Osteoblast (primary cell): ENCODE measurements around the gene POLR1E. TPM values are rescaled to one million over a fixed set of nuclear protein-coding genes. Genes with fewer than 3 reads are reported as not detected.

ENCODE experiments used
- DNase-seq: peaks from one replicate; pipeline ENCODE4 v3.0.0; 2011; ENCODE audit warnings: low spot score, mixed read lengths; ENCODE audit not compliant: insufficient read length; ENCODE audit errors: missing footprints
- H2AFZ ChIP-seq: 2 replicates; pipeline ENCODE4 v1.6.0; 2011; ENCODE audit warnings: mild to moderate bottlenecking, low read length
- H3K27ac ChIP-seq: 2 replicates; pipeline ENCODE4 v1.5.1; 2011; ENCODE audit warnings: mild to moderate bottlenecking, low read depth, low read length, moderate library complexity
- H3K27me3 ChIP-seq: 2 replicates; pipeline ENCODE4 v1.6.0; 2012; ENCODE audit warnings: mild to moderate bottlenecking, control low read depth, inconsistent platforms, low read length, moderate library complexity; ENCODE audit not compliant: insufficient read depth
- H3K36me3 ChIP-seq: 2 replicates; pipeline ENCODE4 v1.5.1; 2011; ENCODE audit warnings: mild to moderate bottlenecking, low read length, control low read depth, moderate library complexity; ENCODE audit not compliant: insufficient read depth
- H3K4me1 ChIP-seq: 2 replicates; pipeline ENCODE4 v1.5.1; 2011; ENCODE audit warnings: mild to moderate bottlenecking, low read length, control low read depth, moderate library complexity; ENCODE audit not compliant: insufficient read depth
- H3K4me2 ChIP-seq: 2 replicates; pipeline ENCODE4 v1.6.0; 2011; ENCODE audit warnings: mild to moderate bottlenecking, low read length; ENCODE audit not compliant: insufficient read depth
- H3K4me3 ChIP-seq: fragments of 200-600 bp; sonication (generic); 3 replicates; pipeline ENCODE4 v1.5.1; 2012; ENCODE audit warnings: mild to moderate bottlenecking, low read length, inconsistent platforms; ENCODE audit not compliant: insufficient read depth
- H3K79me2 ChIP-seq: 2 replicates; pipeline ENCODE4 v1.6.0; 2012; ENCODE audit warnings: mild to moderate bottlenecking, low read length, control low read depth, inconsistent platforms; ENCODE audit not compliant: insufficient read depth
- H3K9me3 ChIP-seq: 2 replicates; pipeline ENCODE4 v1.5.1; 2011; ENCODE audit warnings: low read depth, low read length, control low read depth
- H4K20me1 ChIP-seq: 2 replicates; pipeline ENCODE4 v1.6.0; 2012; ENCODE audit warnings: mild to moderate bottlenecking, low read length, control low read depth; ENCODE audit not compliant: insufficient read depth
- total RNA-seq: library from RNA; depleted of rRNA; stranded (reverse); fragments of >200 nt; gene quantifications from 2 replicates; pipeline ENCODE4 v1.2.3, GENCODE V29; 2012
- TF ChIP-seq, protein P1 (sequence below): IDR thresholded peaks from 2 replicates; pipeline ENCODE4 v1.5.1; 2011; ENCODE audit warnings: mild to moderate bottlenecking, low read depth, low read length, moderate library complexity; ENCODE audit errors: extremely low read depth

POLR1E gene
- total RNA-seq, 1 donor, result 33.3 TPM

DNA sequence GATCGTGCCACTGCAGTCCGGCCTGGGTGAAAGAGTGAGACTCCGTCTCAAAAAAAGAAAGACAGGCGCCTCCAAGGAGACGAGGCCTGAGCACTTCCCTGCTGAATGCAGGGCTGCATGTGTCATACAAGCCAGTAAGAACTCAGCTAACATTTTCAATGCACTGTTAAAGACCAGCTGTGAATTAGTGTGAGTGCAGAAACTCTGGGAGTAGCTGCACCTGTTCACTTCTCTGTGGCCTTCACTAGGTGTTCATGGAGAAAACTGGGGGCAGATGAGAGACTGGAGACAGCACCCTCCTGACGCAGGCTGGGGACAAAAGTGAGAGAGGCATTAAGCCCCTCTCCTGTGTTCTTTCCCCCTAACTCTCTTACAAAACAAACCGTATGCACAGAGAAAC is 48.7 kb downstream of the POLR1E start:
- Histone ChIP-seq H3K79me2 (no peaks in the 10 kb centered on the region), H3K27me3 (no peaks in the 10 kb centered on the region), H3K4me3 (no peak overlapping the region), H2AFZ (no peak overlapping the region), H3K27ac (no peak overlapping the region), H3K36me3 (peaks cover 22% of the 10 kb centered on the region), H3K4me2 (no peak overlapping the region), H3K9me3 (no peaks in the 10 kb centered on the region), H4K20me1 (no peaks in the 10 kb centered on the region), H3K4me1 (no peaks in the 10 kb centered on the region)
- DNase-seq, result no peak
- TF ChIP-seq, protein P1, sequence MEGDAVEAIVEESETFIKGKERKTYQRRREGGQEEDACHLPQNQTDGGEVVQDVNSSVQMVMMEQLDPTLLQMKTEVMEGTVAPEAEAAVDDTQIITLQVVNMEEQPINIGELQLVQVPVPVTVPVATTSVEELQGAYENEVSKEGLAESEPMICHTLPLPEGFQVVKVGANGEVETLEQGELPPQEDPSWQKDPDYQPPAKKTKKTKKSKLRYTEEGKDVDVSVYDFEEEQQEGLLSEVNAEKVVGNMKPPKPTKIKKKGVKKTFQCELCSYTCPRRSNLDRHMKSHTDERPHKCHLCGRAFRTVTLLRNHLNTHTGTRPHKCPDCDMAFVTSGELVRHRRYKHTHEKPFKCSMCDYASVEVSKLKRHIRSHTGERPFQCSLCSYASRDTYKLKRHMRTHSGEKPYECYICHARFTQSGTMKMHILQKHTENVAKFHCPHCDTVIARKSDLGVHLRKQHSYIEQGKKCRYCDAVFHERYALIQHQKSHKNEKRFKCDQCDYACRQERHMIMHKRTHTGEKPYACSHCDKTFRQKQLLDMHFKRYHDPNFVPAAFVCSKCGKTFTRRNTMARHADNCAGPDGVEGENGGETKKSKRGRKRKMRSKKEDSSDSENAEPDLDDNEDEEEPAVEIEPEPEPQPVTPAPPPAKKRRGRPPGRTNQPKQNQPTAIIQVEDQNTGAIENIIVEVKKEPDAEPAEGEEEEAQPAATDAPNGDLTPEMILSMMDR, result no peak

DNA sequence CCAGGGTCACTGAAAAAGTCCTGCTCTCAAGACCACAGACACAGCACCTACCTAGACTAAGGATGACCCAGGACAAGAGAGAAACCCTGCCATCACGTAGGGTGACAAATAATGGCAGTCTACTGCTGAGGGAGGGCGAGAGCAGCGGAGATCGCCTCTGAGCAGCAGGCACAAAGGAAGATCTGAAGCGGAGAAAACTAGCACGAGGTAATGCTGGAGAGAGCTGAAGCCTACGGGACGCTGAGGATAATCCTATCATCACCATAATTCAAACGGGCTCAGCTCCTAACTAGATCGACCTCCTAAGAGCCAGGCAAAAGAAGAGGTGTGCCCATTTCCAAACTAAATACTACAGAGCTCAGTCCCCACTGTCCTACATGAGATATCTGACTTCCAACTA is 49.2 kb downstream of the POLR1E start:
- H2AFZ ChIP-seq, result no peak overlapping the region
- TF ChIP-seq, protein P1, result no peak
- peak; percentile 38 for DNase-seq
- no peaks in the 10 kb centered on the region for H3K27me3 ChIP-seq
- H4K20me1 ChIP-seq, result no peaks in the 10 kb centered on the region
- no peak overlapping the region for H3K27ac ChIP-seq
- H3K4me1 ChIP-seq, result no peaks in the 10 kb centered on the region
- no peak overlapping the region for H3K4me2 ChIP-seq
- no peaks in the 10 kb centered on the region for H3K9me3 ChIP-seq
- H3K79me2 ChIP-seq, result no peaks in the 10 kb centered on the region
- peaks cover 23% of the 10 kb centered on the region for H3K36me3 ChIP-seq
- H3K4me3 ChIP-seq, result no peak overlapping the region

DNA sequence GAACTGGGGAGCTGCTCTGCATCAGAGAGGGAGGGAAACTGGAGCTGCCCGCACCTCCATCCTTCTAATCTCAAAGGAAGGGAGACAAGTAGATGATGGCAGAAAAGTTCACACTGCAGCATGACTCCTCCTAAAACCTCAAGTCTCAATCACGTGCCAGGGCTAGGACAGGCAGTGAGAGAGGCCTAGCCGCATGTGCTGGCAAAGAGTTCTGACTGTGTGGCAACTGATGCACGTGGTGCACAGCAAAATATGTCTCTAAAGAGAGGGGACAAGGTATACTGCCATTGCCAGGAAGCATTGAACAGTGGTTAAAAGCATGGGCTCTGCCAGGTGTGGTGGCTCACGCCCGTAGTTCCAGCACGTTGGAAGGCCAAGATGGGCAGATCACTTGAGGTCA is 52.4 kb downstream of the POLR1E start:
- Histone ChIP-seq H3K36me3 (peaks cover 32% of the 10 kb centered on the region), H3K9me3 (no peaks in the 10 kb centered on the region), H3K4me1 (no peaks in the 10 kb centered on the region), H3K4me3 (no peak overlapping the region), H3K79me2 (no peaks in the 10 kb centered on the region), H3K27ac (no peak overlapping the region), H4K20me1 (no peaks in the 10 kb centered on the region), H3K27me3 (no peaks in the 10 kb centered on the region), H3K4me2 (no peak overlapping the region), H2AFZ (no peak overlapping the region)
- DNase-seq, result no peak
- TF ChIP-seq, protein P1, result no peak

DNA sequence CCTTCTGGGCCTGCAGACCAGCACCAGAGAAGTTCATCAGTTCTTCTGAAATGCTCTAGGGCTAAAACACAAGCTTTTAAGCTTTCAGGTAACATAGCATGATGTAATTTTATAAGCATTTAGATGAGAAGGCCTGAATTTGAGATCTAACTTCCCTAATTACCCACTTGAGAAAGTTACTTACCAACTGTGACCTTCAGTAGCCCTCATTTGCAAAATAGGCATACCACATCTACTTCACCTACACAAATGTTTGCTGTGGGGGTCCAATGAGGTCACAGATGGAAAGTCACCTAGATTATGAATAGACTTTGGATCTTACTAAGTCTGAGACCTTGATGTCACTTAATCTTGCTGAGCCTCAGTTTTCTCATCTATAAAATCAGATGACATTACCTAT is 53.9 kb downstream of the POLR1E start:
- Histone ChIP-seq H4K20me1 (no peaks in the 10 kb centered on the region), H3K27me3 (no peaks in the 10 kb centered on the region), H3K4me2 (no peak overlapping the region), H3K9me3 (no peaks in the 10 kb centered on the region), H3K4me1 (no peaks in the 10 kb centered on the region), H3K27ac (no peak overlapping the region), H3K36me3 (peaks cover 32% of the 10 kb centered on the region), H3K4me3 (no peak overlapping the region), H3K79me2 (no peaks in the 10 kb centered on the region), H2AFZ (no peak overlapping the region)
- no peak for DNase-seq
- TF ChIP-seq, protein P1, result no peak
